Stimulated activated CD4-positive, alpha-beta T cell treated with anti-CD3 and anti-CD28 coated beads, Interleukin-2, amount 100 ng/mL, for 48 hours (primary cell): ENCODE results near the gene AIF1L.
"Not testable (repeated sequence)": the region's sequence is repeated elsewhere in the genome, so short reads cannot be mapped to it uniquely, and the experiment has no call there.

Source experiments
- DNase-seq, 2 donors: peaks; one replicate each; pipeline ENCODE4 v3.0.0-alpha.2; 2020

Gene AIF1L

DNA sequence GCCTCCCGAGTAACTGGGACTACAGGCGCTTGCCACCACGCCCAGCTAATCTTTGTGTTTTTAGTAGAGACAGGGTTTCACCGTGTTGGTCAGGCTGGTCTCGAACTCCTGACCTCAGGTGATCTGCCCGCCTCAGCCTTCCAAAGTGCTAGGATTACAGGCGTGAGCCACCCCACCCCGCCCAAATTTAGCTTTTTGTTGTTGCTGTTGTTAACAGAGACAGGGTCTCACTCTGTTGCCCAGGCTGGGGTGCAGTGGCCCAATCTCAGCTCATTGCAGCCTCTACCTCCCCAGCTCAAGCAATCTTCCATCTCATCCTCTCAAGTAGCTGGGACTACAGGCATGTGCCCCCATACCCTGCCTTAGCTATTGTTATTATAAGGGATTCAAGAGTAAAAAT lies 3.5 kb downstream of the AIF1L start:
- DNase-seq: not testable (repeated sequence)

DNA sequence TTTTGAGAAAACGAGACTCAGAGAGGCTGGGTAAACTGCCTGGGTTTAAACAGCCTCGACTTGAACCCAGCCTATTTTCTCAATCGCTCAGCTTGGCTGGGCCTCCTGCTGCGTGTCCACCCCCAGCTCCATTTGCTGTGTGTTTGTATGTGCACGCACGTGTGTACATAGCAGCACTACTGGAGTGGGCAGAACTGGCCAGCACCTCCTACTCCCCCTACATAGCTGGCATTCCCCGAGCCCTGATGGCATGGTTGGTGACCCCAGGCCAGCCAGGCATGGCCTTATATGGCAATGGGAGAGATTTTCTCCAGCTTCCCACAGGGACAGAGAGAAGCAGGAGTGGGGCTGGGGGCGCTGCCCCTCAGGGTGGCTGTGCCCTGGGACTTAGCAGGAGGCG lies 4.1 kb downstream of the AIF1L start:
- no peak for DNase-seq

DNA sequence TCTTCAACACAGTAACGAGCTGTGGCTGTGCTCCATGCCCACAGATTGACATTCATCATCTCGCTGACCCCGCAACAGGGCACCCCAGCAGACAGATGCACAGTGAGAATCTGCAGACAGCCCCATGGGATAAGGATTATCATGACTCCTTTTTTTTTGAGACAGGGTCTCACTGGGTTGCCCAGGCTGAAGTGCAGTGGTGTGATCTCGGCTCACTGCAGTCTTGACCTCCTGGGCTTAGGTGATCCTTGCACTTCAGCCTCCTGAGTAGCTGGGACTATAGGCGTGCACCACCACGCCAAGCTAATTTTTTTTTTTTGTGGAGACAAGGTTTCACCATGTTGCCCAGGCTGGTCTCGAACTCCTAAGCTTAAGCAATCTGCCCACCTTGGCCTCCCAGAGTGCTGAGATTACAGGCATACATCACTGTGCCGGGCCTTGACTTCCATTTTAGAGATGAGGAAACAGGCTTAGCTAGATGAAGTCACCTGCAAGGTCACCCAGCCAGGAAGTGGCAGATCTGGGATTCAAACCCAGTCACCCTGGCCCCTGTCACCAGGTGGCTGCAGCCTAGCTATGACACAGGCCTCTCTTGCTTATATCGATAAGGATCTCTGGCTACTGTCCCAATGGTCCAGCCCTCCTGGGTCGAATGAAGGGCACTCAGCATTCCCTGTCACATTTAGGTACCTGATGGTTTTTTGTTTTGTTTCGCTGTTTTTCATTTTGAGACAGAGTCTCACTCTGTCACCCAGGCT lies 5.1 kb downstream of the AIF1L start:
- DNase-seq: no peak

DNA sequence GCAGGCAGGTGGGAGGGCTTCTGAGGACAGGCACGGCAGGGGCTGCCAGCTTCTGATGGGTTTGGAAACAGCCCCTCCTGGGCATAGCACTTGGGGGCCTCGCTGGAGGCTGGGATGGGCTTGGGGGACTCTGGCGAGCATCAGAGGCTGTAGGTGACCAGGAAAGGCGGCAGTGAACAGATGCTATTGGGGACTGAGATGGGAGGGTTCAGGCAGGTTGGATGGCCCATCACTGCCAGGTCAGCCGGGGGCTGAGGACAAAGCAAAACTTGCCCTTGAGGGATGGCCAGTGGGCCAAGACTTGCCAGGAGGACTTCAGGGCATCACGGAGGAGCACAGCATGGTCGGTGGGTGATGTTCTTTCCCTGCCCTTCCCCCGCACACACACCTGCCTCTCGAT lies 6.7 kb downstream of the AIF1L start:
- no peak for DNase-seq

DNA sequence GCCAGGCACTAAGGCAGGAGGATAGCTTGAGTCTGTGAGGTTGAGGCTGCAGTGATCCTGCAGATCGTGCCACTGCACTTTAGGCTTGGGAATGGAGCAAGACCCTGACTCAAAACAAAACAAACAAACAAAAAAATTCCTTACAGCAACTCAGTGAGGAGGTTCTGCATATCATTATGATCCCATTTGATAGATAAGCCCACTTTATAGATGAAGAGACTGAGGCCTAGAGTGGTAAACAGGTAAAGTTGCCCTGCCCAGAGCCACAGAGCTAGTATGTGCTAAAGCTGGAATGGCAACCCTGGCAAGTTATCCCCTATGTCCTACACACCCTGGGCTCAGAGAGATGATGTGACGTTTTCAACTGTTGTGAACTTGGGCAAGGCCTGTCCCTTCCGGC lies 7.2 kb downstream of the AIF1L start:
- DNase-seq: no peak

DNA sequence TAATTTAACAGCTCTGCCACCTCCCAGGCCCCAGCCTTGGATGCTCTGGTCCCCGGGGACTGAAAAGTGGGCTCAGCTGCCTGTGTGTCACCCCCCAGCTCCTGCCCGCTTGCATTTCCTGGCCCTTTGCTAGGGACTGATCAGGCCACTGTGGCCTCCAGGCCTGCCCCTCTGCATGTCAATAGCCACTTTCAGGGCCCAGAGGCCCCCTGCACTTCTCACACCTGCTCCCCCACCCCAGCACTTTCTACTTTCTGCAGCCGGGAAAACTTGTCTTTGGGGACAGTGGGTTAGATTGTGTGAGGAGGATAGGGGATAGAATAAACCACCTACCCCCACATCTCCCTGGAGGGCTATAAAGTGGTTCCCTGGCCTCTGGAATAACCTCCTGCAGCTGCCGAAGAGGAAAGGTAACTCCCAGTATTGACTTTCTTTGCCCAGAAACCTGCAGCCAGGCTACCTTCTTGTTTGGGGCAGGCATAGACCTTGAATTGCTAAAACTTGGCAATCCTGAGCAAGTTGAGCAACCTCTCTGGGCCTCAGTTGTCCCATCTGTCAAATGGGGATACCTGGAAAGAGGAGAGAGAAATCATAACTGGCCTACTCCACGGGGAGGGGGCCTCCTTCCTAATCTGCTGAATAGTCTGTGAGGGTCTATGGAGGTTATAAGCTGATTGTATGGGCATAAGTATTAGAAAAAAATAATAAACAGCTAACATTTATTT lies 7.8 kb downstream of the AIF1L start:
- no peak for DNase-seq

- DNase-seq: no peak
Measured at GRCh38 chr9:131105952-131106351, 9.6 kb downstream of the AIF1L start.

GRCh38 chr9:131107760-131108159 lies 11.4 kb downstream of the AIF1L start:
- DNase-seq: no peak

GRCh38 chr9:131111186-131111853 lies 15.0 kb downstream of the AIF1L start:
- no peak for DNase-seq

GRCh38 chr9:131111854-131112311 lies 15.6 kb downstream of the AIF1L start:
- DNase-seq: no peak

- DNase-seq: no peak
Measured at GRCh38 chr9:131112374-131113154, 16.2 kb downstream of the AIF1L start.

DNA sequence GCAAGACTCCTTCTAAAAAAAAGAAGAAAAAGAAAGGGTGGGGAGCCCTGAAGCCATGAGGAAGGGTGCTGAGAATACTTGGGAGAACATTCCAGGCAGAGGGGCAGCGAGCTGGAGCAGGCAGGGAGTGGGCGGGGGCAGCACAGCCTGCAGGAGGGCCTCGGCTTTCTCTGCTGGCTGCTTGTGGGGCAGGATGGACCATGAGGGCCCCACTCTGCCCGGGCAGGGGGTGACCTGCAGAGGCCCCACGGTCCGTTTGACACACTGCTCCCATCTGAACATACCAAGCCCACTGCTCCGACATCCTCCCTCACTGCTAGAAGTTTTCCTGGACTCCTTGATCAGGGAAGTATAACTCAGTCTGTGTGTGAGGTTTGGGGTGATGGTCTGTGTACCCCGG lies 17.3 kb downstream of the AIF1L start:
- DNase-seq: no peak

- no peak for DNase-seq
Measured at GRCh38 chr9:131114084-131114535, 17.8 kb downstream of the AIF1L start.

DNA sequence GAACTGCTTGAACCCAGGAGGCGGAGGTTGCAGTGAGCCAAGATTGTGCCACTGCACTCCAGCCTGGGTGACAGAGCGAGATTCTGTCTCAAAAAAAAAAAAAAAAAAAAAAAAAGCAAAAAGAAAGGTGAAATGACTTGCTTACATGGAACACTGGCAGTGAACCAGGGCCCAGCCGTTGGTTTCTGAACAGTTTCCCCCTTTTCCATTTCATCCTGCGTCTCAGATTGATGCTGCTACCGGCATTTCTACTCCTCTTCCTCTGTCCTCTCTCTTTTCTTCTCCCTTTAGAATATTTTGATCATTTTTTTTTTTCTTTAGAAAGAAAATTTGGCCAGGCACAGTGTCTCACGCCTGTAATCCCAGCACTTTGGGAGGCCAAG lies 19.0 kb downstream of the AIF1L start:
- DNase-seq: not testable (repeated sequence)

DNA sequence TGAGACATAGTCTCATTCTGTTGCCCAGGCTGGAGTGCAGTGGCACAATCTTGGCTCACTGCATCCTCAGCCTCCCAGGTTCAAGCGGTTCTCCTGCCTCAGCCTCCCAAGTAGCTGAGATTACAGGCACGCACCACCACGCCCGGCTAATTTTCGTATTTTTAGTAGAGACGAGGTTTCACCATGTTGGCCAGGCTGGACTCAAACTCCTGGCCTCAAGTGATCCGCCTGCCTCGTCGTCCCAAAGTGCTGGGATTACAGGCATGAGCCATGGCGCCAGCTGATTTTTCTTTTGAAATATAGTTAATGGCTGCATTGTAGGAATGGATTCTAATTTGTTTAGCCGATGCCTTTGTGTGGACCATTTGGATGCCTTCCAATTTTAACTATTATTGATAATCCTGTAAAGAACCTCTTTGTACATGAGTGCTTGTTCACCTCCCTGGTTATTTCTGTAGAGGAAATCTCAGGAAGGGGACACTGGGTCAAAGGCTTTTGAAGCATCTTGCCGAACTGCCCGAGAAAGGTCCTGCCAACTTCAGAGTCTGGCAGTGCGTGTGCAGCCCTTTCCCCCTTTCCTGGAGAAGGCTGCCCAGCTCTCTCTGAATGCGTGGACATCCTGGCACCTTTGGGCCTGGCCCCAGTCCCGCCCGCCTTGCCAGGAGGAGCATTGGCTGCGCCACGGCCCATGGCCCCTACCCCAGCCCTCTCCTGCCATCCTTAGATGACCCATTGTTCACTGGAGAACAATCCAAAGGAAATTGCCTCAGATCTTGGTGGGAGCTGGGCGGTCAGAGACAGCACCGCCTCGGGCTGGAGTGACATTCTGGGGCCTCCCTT lies 20.2 kb downstream of the AIF1L start:
- DNase-seq: no peak

DNA sequence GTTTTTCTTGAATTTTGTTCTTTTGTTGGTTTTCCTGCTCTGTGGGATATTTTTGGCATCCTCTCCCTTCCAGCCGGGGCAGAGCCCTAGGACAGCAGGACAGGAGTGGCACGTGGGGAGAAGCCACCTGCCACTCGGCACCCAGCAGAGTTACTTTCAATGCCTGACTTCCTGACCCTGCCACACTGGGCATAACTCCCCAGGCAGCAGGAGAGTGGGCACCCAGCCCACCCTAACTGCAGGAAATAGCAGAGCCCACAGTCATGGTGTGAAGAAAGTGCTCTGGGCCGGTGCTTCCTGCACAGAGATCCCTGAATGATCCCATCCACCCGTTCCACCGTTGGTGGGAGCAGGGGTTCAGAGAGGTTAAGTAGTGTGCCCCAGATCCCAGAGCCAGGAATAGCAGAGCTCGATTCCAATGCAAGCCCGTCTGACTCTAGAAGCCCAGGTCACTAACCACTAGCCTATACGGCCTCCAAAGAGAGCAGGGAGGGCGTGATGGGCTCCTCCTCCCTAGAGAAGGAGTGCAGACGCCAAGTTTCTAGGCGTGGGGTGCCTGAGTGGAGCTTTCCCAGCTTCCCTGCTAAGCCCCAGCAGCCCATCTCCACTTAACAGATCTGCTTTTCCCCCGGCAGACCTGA lies 20.9 kb downstream of the AIF1L start:
- no peak for DNase-seq

DNA sequence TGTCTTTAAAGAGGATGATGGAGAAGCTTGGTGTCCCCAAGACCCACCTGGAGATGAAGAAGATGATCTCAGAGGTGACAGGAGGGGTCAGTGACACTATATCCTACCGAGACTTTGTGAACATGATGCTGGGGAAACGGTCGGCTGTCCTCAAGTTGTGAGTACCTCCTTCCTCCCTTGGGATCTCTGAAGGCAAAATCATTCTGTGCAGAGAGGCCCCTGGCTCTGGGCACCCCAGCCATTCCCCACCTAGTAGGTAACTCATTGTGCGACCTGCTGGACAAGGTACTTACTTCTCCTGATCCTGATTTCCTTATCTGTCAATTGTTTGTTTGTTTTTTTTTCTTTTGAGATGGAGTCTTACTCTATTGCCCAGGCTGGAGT lies 21.4 kb downstream of the AIF1L start:
- no peak for DNase-seq

DNA sequence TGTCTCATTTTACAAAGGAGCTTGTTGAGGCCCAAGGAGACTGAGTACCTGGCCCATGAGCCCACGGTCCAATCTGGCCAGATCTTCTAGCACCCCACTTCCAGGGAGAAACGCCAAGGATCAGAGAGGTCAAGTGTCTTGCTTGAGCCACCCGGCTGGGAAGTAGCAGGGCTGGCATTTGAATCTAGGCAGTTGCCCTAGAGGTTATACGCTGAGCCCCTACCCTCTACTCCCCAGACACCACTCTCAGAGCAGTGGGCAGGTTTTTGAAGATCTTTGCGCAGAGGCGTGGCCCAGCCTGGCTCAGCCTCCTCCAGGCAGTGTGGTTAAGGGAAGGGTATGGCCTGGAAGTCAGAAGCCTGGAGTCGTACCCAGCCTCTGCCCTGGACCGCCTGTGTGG lies 23.3 kb downstream of the AIF1L start:
- no peak for DNase-seq

DNA sequence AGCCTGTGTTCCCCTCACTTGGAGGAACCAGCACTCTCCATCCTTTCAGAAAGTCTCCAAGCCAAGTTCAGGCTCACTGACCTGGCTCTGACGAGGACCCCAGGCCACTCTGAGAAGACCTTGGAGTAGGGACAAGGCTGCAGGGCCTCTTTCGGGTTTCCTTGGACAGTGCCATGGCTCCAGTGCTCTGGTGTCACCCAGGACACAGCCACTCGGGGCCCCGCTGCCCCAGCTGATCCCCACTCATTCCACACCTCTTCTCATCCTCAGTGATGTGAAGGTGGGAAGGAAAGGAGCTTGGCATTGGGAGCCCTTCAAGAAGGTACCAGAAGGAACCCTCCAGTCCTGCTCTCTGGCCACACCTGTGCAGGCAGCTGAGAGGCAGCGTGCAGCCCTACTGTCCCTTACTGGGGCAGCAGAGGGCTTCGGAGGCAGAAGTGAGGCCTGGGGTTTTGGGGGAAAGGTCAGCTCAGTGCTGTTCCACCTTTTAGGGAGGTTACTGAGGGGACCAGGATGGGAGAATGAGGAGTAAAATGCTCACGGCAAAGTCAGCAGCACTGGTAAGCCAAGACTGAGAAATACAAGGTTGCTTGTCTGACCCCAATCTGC lies 24.4 kb downstream of the AIF1L start:
- no peak for DNase-seq

- no peak for DNase-seq
Measured at GRCh38 chr9:131121346-131121745, 25.0 kb downstream of the AIF1L start.

DNA sequence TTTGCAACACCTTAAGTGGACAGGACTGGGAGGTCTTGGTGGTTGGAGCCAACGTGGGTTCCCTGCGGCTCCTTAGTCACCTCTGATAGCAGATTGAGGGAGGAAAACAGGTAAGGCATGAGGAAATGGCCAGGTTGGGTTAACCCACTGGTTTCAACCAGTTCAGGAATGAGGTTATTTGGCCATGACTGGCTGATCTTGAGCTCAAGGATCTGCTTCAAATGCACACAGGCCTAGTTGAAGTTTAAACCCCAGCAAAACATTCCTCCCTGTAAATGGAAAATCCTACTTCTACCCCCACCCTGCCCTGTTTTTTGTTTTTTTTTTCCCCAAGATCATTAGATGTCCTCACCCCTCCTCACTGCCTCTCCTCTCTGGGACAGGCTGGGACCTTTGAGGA lies 25.8 kb downstream of the AIF1L start:
- no peak for DNase-seq

DNA sequence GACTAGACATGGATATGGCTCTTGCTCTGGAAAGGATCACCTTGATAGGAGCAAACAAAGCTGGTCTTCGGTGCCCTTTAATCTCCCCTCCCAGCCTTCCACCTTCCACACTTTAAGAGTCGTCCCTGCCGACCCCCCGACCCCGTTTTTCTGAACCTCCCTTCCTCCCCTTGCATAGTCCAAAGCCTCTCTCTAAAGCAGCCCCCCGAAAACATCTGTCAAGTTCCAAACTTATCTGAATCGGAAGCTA lies 28.6 kb downstream of the AIF1L start:
- DNase-seq: no peak
